Epidermal melanocyte (primary cell): Measurements from ENCODE around the gene ZNF837.
"Not testable (repeated sequence)": the region's sequence is repeated elsewhere in the genome, so short reads cannot be mapped to it uniquely, and the experiment has no call there.

Experiments
- DNase-seq: peaks from one replicate; pipeline ENCODE4 v3.0.0; 2011; ENCODE audit warnings: low spot score; ENCODE audit not compliant: insufficient read length

The ZNF837 gene

DNA sequence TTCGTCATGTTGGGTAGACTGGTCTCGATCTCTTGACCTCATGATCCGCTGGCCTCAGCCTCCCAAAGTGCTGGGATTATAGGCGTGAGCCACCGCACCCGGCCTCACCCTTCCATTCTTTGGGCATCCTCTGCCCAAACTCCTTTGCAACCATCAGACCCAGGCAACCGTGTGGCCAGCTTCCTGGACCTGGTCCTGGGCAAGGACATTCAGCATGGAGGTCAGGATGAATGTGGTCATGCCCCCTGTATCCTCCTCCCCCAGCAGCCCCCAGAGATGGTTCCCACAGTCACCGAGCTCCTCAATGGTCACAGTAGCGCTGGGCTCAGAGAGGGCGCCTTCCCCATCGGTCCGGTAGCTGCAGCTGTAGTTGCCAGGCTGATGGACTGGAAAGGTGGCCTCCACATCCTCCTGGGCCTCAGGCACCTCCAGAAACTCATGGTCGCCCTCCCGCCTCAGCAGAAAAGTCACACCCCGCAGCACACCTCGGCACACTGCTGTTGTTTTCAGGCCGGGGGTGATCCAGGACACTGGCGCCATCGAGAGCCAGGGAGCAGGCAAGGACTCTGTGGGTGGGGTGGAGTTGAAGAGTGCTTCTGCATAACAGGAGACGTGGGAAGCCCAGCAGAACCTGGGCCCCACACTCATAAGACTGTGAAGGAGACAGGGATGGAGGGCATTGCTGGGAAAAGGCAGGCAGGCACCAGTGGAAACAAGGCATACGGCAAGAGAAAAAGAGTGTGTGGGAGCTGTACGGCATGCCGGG lies 28.7 kb downstream of the ZNF837 start:
- DNase-seq: no peak

DNA sequence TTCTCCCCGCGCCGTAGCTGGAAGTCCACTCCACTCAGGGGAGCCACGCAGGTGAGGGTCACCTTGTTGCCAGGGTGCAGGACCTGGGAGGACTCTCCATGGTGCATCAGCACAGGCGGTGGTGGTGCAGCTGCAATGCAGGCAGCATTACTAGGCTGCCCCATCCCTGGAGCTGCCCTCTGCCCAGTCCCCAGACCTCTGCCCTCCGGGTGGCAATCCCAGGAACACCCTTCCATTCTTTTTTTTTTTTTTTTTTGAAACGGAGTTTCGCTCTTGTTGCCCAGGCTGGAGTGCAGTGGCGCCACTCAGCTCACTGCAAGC lies 29.3 kb downstream of the ZNF837 start:
- DNase-seq: no peak

DNA sequence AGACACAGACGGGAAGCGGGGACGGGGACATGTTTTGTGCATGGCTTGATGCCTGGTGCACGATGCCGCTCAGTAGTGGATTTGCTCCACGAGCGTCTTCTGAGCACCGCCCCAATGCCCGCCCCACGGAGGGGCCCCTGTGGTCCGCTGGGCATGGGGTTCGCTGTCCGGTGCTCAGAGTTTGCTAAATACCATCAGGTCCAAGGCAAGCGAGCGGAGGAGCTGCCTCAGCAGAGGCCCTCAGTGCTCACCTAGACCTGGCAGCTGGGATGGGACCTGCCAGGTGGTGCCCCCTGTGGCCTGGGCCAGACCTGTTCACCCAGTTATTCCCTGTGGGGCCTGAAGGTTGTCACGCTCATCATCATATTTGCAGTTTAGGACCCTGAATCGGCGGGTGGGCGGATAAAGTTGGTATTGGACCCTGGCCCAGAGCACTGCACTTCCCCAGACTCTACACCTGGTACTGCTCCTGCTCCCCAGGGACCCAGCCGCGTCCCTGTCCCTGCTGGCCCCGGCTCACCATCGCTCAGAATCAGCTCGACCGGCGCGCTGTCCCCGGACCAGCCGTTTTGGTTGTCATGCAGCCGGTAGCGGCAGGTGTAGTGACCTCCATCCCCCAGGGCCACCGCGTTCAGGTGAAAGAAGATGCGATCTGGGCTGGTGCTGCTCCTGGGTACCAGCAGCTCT lies 29.8 kb downstream of the ZNF837 start:
- DNase-seq: no peak

DNA sequence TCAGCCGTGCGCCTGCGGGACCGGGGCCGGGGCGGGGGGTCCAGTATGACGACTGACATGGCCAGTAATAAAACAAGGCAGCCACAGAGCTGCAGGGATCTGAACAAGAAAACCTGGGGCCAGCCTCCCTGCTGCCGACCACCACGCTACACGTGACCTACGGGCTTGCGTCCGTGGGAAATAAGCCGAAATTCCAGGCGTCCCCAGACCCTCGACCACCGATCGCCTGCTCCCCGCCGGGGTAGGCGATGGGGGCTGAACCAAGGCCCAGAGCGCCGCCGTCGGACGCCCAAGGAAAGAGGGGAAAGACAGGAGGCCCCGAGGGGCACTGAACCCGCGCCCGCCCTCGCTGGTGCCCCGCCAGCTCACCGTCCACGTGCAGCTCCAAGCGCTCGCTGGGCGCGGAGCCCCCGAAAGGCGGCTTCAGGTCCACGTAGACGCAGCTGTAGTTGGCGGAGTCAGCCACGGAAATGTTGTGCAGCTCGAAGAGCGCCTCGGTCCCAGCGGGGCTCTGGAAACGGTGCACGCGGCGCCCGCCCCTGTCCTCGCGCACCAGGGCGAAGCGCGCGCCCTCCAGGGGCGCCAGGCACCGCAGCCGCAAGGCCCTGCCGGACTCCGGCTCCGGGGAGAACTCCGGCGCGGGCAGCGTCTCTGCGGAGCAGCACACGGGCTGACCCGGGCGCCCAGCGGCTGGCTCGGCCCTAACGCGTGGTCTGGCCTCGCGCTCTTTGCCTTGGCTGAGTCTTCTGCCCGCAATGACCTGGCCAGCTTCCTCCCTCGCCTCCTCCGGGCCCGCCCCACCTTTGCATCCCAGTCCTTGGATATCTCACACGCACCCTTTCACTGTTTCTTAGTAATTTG lies 30.6 kb downstream of the ZNF837 start:
- no peak for DNase-seq

DNA sequence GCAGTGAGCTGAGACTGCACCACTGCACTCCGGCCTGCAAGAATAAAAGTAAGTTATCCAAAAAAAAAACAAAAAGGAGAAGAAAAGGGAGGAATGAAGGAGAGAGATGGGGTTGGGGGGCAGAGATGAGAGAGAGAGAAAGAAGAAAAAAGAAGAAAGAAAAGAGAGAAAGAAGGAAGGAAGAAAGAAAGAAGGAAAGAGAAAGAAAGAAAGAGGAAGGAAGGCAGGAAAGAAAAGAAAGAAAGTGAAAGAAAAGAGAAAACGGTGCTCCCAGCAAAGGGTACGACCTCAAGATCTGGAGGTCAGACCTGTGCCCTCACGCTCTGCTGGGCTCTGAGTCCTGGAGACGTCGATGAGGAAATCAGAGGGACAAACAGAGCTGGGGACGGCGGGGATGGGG lies 31.2 kb downstream of the ZNF837 start:
- no peak for DNase-seq

DNA sequence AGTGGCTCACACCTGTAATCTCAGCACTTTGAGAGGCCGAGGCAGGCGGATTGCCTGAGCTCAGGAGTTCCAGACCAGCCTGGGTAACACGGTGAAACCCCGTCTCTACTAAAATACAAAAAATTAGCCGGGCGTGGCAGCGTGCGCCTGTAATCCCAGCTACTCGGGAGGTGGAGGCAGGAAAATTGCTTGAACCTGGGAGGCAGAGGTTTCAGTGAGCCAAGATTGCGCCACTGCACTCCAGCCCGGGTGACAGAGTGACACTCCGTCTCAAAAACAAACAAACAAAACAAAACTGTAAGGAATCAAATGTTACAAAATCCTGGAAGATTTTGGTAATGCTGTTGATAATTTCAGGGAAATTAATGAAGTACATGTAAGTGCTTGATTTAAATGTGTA lies 32.8 kb downstream of the ZNF837 start:
- DNase-seq: not testable (repeated sequence)

DNA sequence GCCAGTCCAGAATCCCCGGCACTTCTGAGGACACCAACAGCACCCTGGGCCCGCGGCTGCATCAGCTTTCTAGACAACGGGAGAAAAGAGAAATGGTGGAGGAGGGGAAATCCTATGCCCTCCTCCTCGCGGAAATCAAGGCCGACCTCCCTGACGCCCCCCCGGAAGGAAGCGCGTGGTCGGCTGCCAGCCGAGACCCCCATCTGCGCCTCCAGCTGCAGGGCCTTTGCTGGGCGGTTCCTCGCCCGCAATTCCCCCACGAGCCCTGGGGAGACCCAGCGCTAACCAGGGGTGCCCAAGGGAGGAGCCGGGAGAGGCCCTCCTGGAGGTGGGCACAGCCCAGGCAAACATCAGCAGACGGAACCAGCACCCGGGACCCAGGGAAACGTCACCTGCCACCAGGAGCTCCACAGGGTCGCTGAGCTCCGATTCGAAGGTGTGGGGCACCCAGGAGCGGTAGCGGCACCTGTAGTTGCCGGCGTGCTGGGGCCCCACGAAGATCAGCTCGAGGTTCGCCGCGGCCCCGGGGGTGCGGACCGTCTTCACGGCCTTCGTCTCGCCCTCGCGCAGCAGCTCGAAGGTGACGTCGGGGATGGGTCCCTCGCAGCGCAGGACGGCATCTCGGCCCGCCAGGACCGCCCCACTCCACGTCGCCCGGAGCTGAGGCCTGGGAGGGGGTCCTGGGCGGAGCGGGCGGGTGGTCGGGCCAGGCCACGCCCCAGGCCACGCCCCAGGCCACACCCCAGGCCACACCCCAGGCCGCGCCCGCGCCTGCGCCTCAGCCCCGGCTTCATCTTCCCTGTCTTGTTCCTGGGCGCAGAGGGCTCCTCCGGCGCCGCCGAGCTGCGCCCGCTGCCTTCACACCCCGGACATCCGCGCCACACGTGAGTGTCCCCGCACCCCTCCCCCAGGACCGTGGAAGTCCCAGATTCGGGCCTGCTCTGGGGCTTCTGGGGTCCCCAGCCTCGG lies 33.6 kb downstream of the ZNF837 start:
- peak; percentile 93 for DNase-seq

DNA sequence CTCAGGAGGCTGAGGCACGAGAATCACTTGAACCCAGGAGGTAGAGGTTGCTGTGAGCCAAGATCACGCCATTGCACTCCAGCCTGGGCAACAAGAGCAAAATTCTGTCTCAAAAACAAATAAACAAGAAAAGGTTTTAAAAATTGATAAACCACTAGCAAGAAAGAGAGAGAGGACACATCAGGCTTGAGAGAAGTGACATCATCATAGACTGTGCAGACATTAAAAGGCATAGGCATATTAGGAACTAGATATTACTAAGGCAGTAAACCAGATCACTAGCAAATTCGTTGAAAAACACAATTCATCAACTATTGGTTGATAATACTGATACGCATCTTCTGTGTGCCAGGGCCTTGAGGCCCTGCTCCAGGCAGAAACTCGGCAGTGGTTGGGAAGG lies 35.3 kb downstream of the ZNF837 start:
- DNase-seq: peak; percentile 12

DNA sequence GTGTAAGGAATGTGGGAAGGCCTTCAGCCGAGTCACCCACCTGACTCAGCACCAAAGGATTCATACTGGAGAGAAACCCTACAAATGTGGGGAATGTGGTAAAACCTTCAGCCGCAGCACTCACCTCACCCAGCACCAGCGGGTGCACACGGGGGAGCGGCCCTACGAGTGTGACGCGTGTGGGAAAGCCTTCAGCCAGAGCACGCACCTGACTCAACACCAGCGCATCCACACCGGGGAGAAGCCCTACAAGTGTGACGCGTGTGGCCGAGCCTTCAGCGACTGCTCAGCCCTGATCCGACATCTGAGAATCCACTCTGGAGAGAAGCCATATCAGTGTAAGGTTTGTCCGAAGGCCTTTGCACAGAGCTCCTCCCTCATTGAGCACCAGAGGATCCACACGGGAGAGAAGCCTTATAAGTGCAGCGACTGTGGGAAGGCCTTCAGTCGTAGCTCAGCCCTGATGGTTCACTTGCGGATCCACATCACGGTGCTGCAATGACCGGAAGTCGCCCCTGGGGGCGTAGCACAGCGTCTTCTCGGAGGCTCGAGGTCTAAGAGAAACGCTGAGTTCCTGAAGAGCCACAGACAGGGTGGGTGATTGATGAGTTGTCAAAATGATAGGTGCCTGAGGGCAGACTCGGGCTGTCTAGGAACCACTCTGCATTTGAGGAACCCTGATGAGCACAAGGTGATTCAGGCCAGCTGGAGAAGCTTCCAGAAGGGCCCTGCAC lies 41.8 kb downstream of the ZNF837 start:
- no peak for DNase-seq

DNA sequence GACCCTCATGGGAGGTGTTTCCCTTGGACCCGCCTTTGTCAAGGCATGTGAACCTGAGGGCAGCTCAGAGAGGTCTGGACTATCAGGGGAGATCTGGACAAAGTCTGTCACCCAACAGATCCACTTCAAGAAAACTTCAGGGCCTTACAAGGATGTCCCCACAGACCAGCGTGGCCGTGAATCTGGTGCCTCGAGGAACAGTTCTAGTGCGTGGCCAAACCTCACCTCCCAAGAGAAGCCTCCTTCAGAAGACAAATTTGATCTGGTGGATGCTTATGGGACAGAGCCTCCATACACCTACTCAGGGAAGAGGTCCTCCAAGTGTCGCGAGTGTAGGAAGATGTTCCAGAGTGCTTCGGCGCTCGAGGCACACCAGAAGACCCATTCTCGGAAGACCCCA lies 42.5 kb downstream of the ZNF837 start:
- DNase-seq: no peak

DNA sequence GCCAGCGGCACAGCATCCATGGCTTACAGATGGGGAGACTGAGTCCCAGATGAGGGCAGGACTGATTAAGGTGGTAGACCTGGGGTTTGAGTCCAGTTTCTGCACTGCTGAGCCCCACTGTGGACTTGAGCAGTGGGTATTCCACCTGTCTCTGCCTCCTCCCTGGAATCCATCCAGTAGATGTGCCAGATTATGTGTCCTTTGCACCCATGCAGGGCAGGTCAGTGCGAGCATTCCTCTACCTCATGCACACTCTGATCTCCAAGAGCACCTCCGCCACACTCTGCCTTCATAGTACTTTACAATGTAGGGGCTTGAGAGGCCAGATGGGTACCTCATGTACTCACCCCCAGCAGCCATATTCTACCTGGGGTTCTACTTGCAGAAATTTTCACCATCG lies 44.0 kb downstream of the ZNF837 start:
- DNase-seq: no peak

DNA sequence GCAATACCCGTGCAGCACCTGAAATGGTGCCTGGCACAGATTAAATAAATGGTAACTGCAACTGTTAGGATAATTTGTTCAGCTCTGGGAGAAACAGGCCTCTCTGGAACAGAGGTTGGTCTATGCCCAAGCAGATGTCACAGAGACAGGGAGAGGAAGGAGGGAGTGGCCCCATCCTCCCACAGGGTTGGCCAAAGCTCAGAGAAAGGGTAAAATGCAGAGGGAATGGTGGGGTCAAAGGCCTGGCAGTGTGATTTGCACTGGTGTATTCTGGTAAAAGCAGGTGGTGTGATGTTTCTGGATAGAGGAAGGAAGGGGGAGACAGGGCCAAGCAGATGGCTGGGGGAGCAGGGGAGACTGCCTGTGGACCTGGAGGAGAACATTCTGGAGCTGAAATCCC lies 44.6 kb downstream of the ZNF837 start:
- DNase-seq: no peak

DNA sequence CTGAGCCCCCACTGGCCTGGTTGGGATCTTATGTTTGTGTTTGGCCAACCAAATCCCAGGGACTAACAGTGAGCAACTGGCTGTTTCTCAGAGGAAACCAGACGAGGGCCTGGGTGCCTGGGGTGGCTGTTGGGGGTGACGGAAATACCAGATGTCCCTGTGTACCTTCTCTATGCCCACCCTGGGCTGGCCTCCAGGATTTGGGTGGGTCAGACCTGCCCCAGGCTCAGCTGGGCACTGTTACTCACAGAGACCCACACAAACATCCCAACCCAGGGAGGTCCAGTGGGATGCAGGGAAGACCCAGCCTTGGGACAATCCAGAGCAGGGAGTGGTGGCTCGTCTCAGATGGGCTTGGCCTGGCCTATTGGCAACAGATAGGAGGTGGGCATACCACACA lies 45.2 kb downstream of the ZNF837 start:
- no peak for DNase-seq

DNA sequence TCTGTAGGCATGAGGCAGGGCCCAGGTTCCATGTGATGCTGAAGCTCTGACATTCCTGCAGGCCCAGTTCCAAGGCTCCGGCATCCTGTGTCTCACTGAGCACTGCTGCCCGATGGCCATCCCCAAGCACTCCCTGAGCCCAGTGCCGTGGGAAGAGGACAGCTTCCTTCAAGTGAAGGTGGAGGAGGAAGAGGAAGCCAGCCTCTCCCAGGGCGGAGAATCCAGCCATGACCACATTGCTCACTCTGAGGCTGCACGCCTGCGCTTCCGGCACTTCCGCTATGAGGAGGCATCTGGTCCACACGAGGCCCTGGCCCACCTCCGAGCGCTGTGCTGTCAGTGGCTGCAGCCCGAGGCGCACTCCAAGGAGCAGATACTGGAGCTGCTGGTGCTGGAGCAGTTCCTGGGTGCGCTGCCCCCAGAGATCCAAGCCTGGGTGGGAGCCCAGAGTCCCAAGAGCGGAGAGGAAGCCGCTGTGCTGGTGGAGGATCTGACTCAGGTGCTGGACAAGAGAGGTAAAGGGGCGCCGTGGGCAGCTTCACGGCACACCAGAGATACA lies 46.1 kb downstream of the ZNF837 start:
- DNase-seq: no peak

DNA sequence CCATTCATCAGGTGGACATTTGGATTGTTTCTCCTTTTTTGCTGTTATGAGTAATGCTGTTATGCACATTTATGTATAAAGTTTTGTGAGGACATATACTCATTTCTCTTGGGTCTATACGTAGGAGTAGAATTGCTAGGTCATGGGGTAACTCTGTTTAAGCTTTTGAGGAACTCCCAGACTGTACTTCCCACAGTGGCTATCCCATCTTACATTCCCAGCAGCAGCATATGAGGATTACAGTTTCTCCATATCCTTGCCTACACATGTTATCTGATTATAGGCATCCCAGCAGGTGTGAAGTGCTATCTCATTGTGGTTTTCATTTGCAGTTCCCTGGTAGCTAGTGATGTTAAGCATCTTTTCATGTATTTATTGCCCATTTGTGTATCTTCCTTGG lies 48.1 kb downstream of the ZNF837 start:
- DNase-seq: no peak

DNA sequence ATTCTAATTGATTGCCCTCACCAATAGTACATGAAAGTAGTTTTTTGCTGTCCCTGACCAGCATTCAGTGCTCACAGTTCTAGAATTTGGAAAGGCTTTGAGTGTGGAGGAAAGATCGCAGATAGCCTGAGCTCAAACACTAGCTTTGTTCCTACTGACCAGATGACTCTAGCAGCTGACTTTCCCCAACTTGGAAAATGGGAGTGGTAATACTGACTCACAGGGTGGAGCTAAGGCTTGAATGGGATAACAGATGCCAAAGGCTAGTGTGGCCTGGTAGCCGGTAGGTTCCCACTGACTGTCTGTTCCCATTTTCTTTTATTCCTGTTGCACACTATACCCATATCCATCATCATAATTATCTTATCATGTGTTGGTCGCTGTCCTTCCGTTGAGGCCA lies 50.4 kb downstream of the ZNF837 start:
- DNase-seq: peak; percentile 96

DNA sequence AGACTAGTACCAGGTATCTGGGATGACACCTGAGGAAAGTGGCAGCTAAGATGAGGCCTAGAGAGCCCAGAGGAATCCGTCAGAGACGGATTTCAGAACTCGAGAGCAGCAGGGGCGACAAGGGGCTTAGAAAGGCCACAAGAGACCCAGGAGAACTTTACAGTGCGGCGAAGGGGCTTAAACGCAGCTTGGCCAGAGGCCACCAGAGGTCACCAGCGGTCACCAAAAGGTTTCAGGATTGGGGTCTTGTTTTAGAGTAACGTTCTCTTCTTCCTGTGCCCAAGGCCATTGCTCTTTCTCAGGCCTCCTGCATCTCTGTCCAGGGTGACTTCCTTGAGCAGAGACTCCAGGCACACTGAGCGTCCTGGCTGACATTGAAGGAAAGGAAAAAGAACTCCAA lies 51.8 kb downstream of the ZNF837 start:
- no peak for DNase-seq

DNA sequence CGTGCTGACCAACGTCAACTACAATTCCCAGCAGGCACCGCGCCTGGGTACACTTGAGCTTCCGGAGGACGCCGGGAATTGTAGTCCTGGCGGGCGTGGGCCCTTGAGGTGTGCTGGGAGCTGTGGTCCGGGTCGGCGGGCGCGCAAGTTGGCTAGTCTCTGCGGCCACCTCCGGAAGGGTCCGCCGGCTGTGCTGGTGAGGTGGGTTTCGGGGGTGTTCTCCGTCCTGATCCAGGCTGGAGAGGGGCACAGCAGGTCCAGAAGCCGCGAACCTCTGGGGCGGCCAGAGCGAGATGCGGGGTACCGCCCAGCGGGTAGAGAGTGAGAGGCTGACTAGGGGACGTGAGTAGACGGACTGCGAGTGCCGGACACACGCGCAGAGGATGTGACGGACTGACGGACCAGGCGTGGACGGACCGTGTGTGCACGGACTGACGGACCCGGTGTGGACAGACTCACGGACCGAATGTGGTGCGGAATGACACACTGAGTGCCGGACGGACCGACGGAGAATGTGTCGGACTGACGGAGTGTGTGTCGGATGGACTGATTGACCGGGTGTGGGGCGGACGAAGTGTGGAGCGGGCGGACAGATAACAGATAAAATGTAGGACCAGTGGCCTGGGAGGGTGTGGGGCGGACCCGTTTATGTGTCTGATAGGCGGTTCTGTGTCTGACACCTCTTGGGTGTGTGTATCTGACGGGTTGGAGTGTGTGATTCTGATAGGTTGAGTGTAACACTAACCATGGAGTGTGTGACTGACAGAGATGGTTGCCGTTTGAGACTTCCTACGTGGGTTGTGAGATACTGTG lies 53.7 kb downstream of the ZNF837 start, which contains the start of gene ZSCAN22:
ZSCAN22 (plus strand) TSS at position 81 of the 813 bp plus-strand sequence. CDS start 7,809 bp downstream, outside the sequence.
- DNase-seq: peak; percentile 94

DNA sequence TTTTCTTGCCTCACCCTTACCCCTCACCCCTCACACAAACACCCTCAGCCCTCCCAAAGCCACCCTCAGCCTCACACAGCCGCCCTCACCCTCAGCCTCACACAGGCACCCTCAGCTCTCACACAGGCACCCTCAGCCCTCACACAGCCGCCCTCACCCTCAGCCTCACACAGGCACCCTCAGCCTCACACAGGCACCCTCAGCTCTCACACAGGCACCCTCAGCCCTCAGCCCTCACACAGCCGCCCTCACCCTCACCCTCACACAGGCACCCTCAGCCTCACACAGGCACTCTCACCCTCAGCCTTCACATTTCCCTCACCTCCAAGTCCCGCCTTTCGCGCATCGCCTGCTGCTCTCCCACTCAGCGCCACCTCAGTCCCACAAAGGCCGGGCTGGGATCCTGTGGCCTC lies 54.3 kb downstream of the ZNF837 start:
- DNase-seq: no peak
